Spleen (tissue), 11 donors: ENCODE results near the gene DYNLT2B. TPM values are rescaled to one million over a fixed set of nuclear protein-coding genes. Genes with fewer than 3 reads are reported as not detected.

Experiments used
- DNase-seq: peaks from one replicate; pipeline ENCODE4 v3.0.0-alpha.2; 2020
- H3K27ac ChIP-seq, 8 donors: fragments of 200-600 bp; sonication (generic) in 7 of 8; 1 replicate in 4 of 8; 2 replicates in 4 of 8; pipeline versions ENCODE4 v1.5.0 to v1.8.0; 2016 to 2021; ENCODE audit warnings: inconsistent platforms in 4 of 8, mild to moderate bottlenecking in 4 of 8, moderate library complexity in 1 of 8
- H3K27me3 ChIP-seq, 7 donors: fragments of 200-600 bp; sonication (generic) in 6 of 7; replicated peaks in 1 of 7; 1 replicate in 4 of 7; 2 replicates in 3 of 7; pipeline versions ENCODE4 v1.5.0 to v1.8.0; 2016 to 2021; ENCODE audit warnings: inconsistent platforms in 3 of 7, mild to moderate bottlenecking in 1 of 7
- H3K36me3 ChIP-seq, 6 donors: fragments of 200-600 bp; sonication (generic) in 5 of 6; 1 replicate in 4 of 6; 2 replicates in 2 of 6; pipeline versions ENCODE4 v1.5.0 to v1.8.0; 2016 to 2021; ENCODE audit warnings: inconsistent platforms in 2 of 6
- H3K4me1 ChIP-seq, 6 donors: fragments of 200-600 bp; sonication (generic) in 5 of 6; 1 replicate in 3 of 6; 2 replicates in 3 of 6; pipeline versions ENCODE4 v1.5.0 to v1.8.0; 2016 to 2021; ENCODE audit warnings: inconsistent platforms in 3 of 6
- H3K4me3 ChIP-seq, 8 donors: fragments of 200-600 bp; sonication (generic) in 7 of 8; 1 replicate in 4 of 8; 2 replicates in 4 of 8; pipeline versions ENCODE4 v1.5.0 to v1.8.0; 2016 to 2021; ENCODE audit warnings: inconsistent platforms in 4 of 8, mild to moderate bottlenecking in 4 of 8, moderate library complexity in 2 of 8
- H3K9me3 ChIP-seq, 8 donors: fragments of 200-600 bp; sonication (generic) in 7 of 8; 1 replicate in 4 of 8; 2 replicates in 4 of 8; pipeline versions ENCODE4 v1.5.0 to v1.8.0; 2016 to 2021; ENCODE audit warnings: inconsistent platforms in 4 of 8
- CTCF ChIP-seq, 11 experiments: fragments of 200-600 bp in 7 of 11; fragments of 450-650 bp in 4 of 11; sonication (generic) in 4 of 11; IDR thresholded peaks in 8 of 11; conservative IDR thresholded peaks in 3 of 11; 1 replicate in 7 of 11; 2 replicates in 4 of 11; pipeline versions ENCODE4 v1.4.0 to v1.8.0; 2016 to 2021; ENCODE audit warnings: antibody characterized with exemption in 11 of 11, inconsistent platforms in 4 of 11, mild to moderate bottlenecking in 1 of 11
- POLR2A ChIP-seq, 3 donors: fragments of 450-650 bp; IDR thresholded peaks; one replicate each; pipeline ENCODE4 v1.5.1; 2017; ENCODE audit warnings: antibody characterized with exemption in 3 of 3, mild to moderate bottlenecking in 1 of 3
- POLR2AphosphoS5 ChIP-seq, 3 donors: sonication (generic); formaldehyde crosslinking; IDR thresholded peaks; one replicate each; pipeline ENCODE4 v1.5.1; 2017; ENCODE audit warnings: antibody characterized with exemption in 3 of 3
- WGBS, 5 donors: extraction: QIAGEN DNeasy Blood & Tissue Kit in 3 of 5; methylation state at CpG; one replicate each; pipeline versions ENCODE4 v1.1.5 to v1.1.7; 2013 to 2018; 5-methylcytosine and 5-hydroxymethylcytosine counted together
- intact Hi-C: fragments of 100-400 bp; cut with DNase I; formaldehyde crosslinking; loops from one replicate; pipeline ENCODE4 v1.15.0; 2023; ENCODE audit warnings: low total_unique reads
- polyA plus RNA-seq, 3 donors: library from polyadenylated mRNA; stranded (reverse); fragments of 200-250 nt; gene quantifications; one replicate each; pipeline ENCODE4 v1.2.1, GENCODE V29; 2013
- total RNA-seq, 7 donors: library from RNA; depleted of rRNA in 3 of 7; stranded (reverse); fragments of >200 nt in 3 of 7; fragmentation: NEBNext Ultra II Directional in 4 of 7; extraction: Animal tissue kit (Norgen Biotek cat#: 25700) in 4 of 7; gene quantifications; one replicate each; pipeline versions ENCODE4 v1.1.0 to v1.2.1, GENCODE V29; 2016 to 2021
- donor health status: healthy with polysubstance abuse.
- donor health status: DM: no; HTN: no; CAD: no; lungs with moderate emphysema.
- donor health status: DM: no; HTN: no; CAD: no.
- donor health status: Bipolar disorder and iron deficiency.
- donor health status: healthy.
- donor health status: DM: no; HTN: no; CAD: no.
- donor health status: DM: yes; HTN: yes; CAD: no.

Gene DYNLT2B
- total and polyA plus RNA-seq, 10 donors, result 1.7 to 21.3 (median 7.1) TPM

GRCh38 chr3:196327405-196327804 is 9.4 kb upstream of the DYNLT2B start:
- Histone ChIP-seq H3K27me3 (no peaks in the 10 kb centered on the region), H3K27ac (no peak overlapping the region), H3K9me3 (no peaks in the 10 kb centered on the region), H3K4me1 (no peaks in the 10 kb centered on the region), H3K36me3 (no peaks in the 10 kb centered on the region), H3K4me3 (no peak overlapping the region)
- no peak for DNase-seq
- WGBS, 5 donors, result 50 to 61% (median 57%) methylated on average over 6 of the region's 6 CpGs
- intact Hi-C loops, result no loop called here
- TF ChIP-seq CTCF (IDR thresholded peaks at IDR 0.05 in 8 of 11, conservative IDR thresholded peaks at IDR 0.05 in 3 of 11) (no peak), POLR2A (IDR thresholded peaks at IDR 0.05) (no peak), POLR2AphosphoS5 (IDR thresholded peaks at IDR 0.05) (no peak)

GRCh38 chr3:196326936-196327335 is 8.9 kb upstream of the DYNLT2B start:
- intact Hi-C loops, result no loop called here

GRCh38 chr3:196323691-196324090 is 5.7 kb upstream of the DYNLT2B start:
- Histone ChIP-seq H3K36me3 (no peaks in the 10 kb centered on the region), H3K27me3 (no peaks in the 10 kb centered on the region), H3K4me1 (peaks cover 3 to 19% (median 10%) of the 10 kb centered on the region in 6 donors), H3K9me3 (no peaks in the 10 kb centered on the region), H3K27ac (no peak overlapping the region), H3K4me3 (no peak overlapping the region)
- 73 to 81% (median 76%) methylated on average over 11 of the region's 11 CpGs for WGBS, 5 donors
- intact Hi-C loops, result no loop called here
- DNase-seq, result no peak
- no peak for TF ChIP-seq CTCF (IDR thresholded peaks at IDR 0.05 in 8 of 11, conservative IDR thresholded peaks at IDR 0.05 in 3 of 11)
- no peak for TF ChIP-seq POLR2AphosphoS5 (IDR thresholded peaks at IDR 0.05)
- no peak for TF ChIP-seq POLR2A (IDR thresholded peaks at IDR 0.05)

More at GRCh38 chr3:196326936-196327335, 8.9 kb upstream of the DYNLT2B start:
- H3K27ac ChIP-seq, result no peak overlapping the region
- H3K9me3 ChIP-seq, result no peaks in the 10 kb centered on the region
- H3K4me1 ChIP-seq, result no peaks in the 10 kb centered on the region
- H3K36me3 ChIP-seq, result no peaks in the 10 kb centered on the region
- H3K4me3 ChIP-seq, result no peak overlapping the region
- TF ChIP-seq CTCF (IDR thresholded peaks at IDR 0.05 in 8 of 11, conservative IDR thresholded peaks at IDR 0.05 in 3 of 11) (no peak), POLR2AphosphoS5 (IDR thresholded peaks at IDR 0.05) (no peak), POLR2A (IDR thresholded peaks at IDR 0.05) (no peak)
- DNase-seq, result no peak
- no peaks in the 10 kb centered on the region for H3K27me3 ChIP-seq
- whole genome bisulfite sequencing, 5 donors, result 71 to 89% (median 85%) methylated on average over 8 to 9 of the region's 9 CpGs

GRCh38 chr3:196323016-196323415 is 5.0 kb upstream of the DYNLT2B start:
- WGBS, 5 donors, result 89 to 99% (median 94%) methylated on average over 4 of the region's 4 CpGs
- Histone ChIP-seq H3K36me3 (no peaks in the 10 kb centered on the region), H3K27ac (no peak overlapping the region), H3K27me3 (no peaks in the 10 kb centered on the region), H3K4me1 (peaks cover 3 to 21% (median 11%) of the 10 kb centered on the region in 6 donors), H3K9me3 (no peaks in the 10 kb centered on the region), H3K4me3 (no peak overlapping the region)
- TF ChIP-seq POLR2A (IDR thresholded peaks at IDR 0.05) (no peak), POLR2AphosphoS5 (IDR thresholded peaks at IDR 0.05) (no peak), CTCF (IDR thresholded peaks at IDR 0.05 in 8 of 11, conservative IDR thresholded peaks at IDR 0.05 in 3 of 11) (no peak)
- no peak for DNase-seq
- intact Hi-C loops, result no loop called here
